ENCODE measurements around the gene PIP5KL1.
"Not testable (repeated sequence)": the region's sequence is repeated elsewhere in the genome, so short reads cannot be mapped to it uniquely, and the experiment has no call there.

Gene PIP5KL1

GRCh38 chr9:127883959-127884358 lies 46.6 kb downstream of the PIP5KL1 start:
- no peak overlapping the region for H3K4me3 ChIP-seq (replicated peaks; ENCODE audit: low read depth, low read length)
- no peak for TF ChIP-seq CTCF (IDR thresholded peaks at IDR 0.05; ENCODE audit: insufficient read depth, low read length, poor library complexity, severe bottlenecking)
- H3K36me3 ChIP-seq (ENCODE audit: control insufficient read depth, insufficient read depth, low read length), result peaks cover 6% of the 10 kb centered on the region
- H3K27me3 ChIP-seq (replicated peaks; ENCODE audit: control insufficient read depth, insufficient read depth, low read length), result no peaks in the 10 kb centered on the region
- no peak for DNase-seq (ENCODE audit: extremely low read depth, insufficient read length)

GRCh38 chr9:127881715-127882114 lies 48.9 kb downstream of the PIP5KL1 start:
- not testable (repeated sequence) for DNase-seq (ENCODE audit: extremely low read depth, insufficient read length); H3K4me3 ChIP-seq (replicated peaks; ENCODE audit: low read depth, low read length); H3K27me3 ChIP-seq (replicated peaks; ENCODE audit: control insufficient read depth, insufficient read depth, low read length); H3K36me3 ChIP-seq (ENCODE audit: control insufficient read depth, insufficient read depth, low read length)

- H3K4me3 ChIP-seq (replicated peaks; ENCODE audit: low read depth, low read length), result no peak overlapping the region
- no peaks in the 10 kb centered on the region for H3K27me3 ChIP-seq (replicated peaks; ENCODE audit: control insufficient read depth, insufficient read depth, low read length)
- no peaks in the 10 kb centered on the region for H3K36me3 ChIP-seq (ENCODE audit: control insufficient read depth, insufficient read depth, low read length)
- DNase-seq (ENCODE audit: extremely low read depth, insufficient read length), result no peak
- no peak for TF ChIP-seq CTCF (IDR thresholded peaks at IDR 0.05; ENCODE audit: insufficient read depth, low read length, poor library complexity, severe bottlenecking)
Measured at GRCh38 chr9:127880143-127880542, 50.4 kb downstream of the PIP5KL1 start.

GRCh38 chr9:127878652-127879390 lies 51.8 kb downstream of the PIP5KL1 start:
- Histone ChIP-seq H3K27me3 (replicated peaks; ENCODE audit: control insufficient read depth, insufficient read depth, low read length) (no peaks in the 10 kb centered on the region), H3K4me3 (replicated peaks; ENCODE audit: low read depth, low read length) (no peak overlapping the region), H3K36me3 (ENCODE audit: control insufficient read depth, insufficient read depth, low read length) (no peaks in the 10 kb centered on the region)
- no peak for DNase-seq (ENCODE audit: extremely low read depth, insufficient read length)
- TF ChIP-seq CTCF (IDR thresholded peaks at IDR 0.05; ENCODE audit: insufficient read depth, low read length, poor library complexity, severe bottlenecking), result no peak

- DNase-seq (ENCODE audit: extremely low read depth, insufficient read length), result no peak
- H3K27me3 ChIP-seq (replicated peaks; ENCODE audit: control insufficient read depth, insufficient read depth, low read length), result no peaks in the 10 kb centered on the region
- no peak for TF ChIP-seq CTCF (IDR thresholded peaks at IDR 0.05; ENCODE audit: insufficient read depth, low read length, poor library complexity, severe bottlenecking)
- H3K4me3 ChIP-seq (replicated peaks; ENCODE audit: low read depth, low read length), result no peak overlapping the region
- H3K36me3 ChIP-seq (ENCODE audit: control insufficient read depth, insufficient read depth, low read length), result no peaks in the 10 kb centered on the region
Measured at GRCh38 chr9:127878001-127878651, 52.5 kb downstream of the PIP5KL1 start.

- no peak for DNase-seq (ENCODE audit: extremely low read depth, insufficient read length)
- no peaks in the 10 kb centered on the region for H3K36me3 ChIP-seq (ENCODE audit: control insufficient read depth, insufficient read depth, low read length)
- TF ChIP-seq CTCF (IDR thresholded peaks at IDR 0.05; ENCODE audit: insufficient read depth, low read length, poor library complexity, severe bottlenecking), result no peak
- H3K27me3 ChIP-seq (replicated peaks; ENCODE audit: control insufficient read depth, insufficient read depth, low read length), result no peaks in the 10 kb centered on the region
- no peak within 1 kb of the TSS for H3K4me3 ChIP-seq (replicated peaks; ENCODE audit: low read depth, low read length)
Measured at GRCh38 chr9:127877566-127877998, 53.0 kb downstream of the PIP5KL1 start, which contains the start of gene AK1. Gene AK1 (minus strand): TSS chr9:127877675. CDS start chr9:127874617, 3,058 bp downstream.

All from GM06990 (cell line).